GM19397 (cell line): ENCODE measurements around the gene CSAD.
A peak's percentile ranks its signal among the peaks of the same experiment; 100 is the strongest.

Source experiments
- ATAC-seq: cut with Tn5 transposase; IDR thresholded peaks from one replicate; pipeline ENCODE4 v1.9.1; 2021; ENCODE audit warnings: mild to moderate bottlenecking, moderate library complexity; ENCODE audit not compliant: unreplicated experiment

Gene CSAD

GRCh38 chr12:53200107-53200457 lies 19.4 kb upstream of the CSAD start:
- ATAC-seq, result peak; percentile 16

GRCh38 chr12:53199700-53200099 lies 19.0 kb upstream of the CSAD start:
- no peak for ATAC-seq

- ATAC-seq, result no peak
Measured at GRCh38 chr12:53198486-53199110, 17.9 kb upstream of the CSAD start.

- ATAC-seq, result no peak
Measured at GRCh38 chr12:53197011-53197640, 16.4 kb upstream of the CSAD start.

- ATAC-seq, result no peak
Measured at GRCh38 chr12:53196486-53196885, 15.8 kb upstream of the CSAD start.

GRCh38 chr12:53195516-53196420 lies 15.0 kb upstream of the CSAD start:
- no peak for ATAC-seq

GRCh38 chr12:53194973-53195372 lies 14.2 kb upstream of the CSAD start:
- ATAC-seq, result no peak

GRCh38 chr12:53193985-53194716 lies 13.4 kb upstream of the CSAD start:
- no peak for ATAC-seq

GRCh38 chr12:53193040-53193439 lies 12.3 kb upstream of the CSAD start:
- ATAC-seq, result no peak

GRCh38 chr12:53192531-53193021 lies 11.9 kb upstream of the CSAD start:
- no peak for ATAC-seq

GRCh38 chr12:53191885-53192530 lies 11.3 kb upstream of the CSAD start:
- ATAC-seq, result no peak

GRCh38 chr12:53191096-53191884 lies 10.6 kb upstream of the CSAD start:
- ATAC-seq, result no peak

GRCh38 chr12:53190108-53190729 lies 9.5 kb upstream of the CSAD start:
- ATAC-seq, result no peak

GRCh38 chr12:53187145-53187899 lies 6.6 kb upstream of the CSAD start:
- ATAC-seq, result no peak

- ATAC-seq, result no peak
Measured at GRCh38 chr12:53186745-53187144, 6.0 kb upstream of the CSAD start.

GRCh38 chr12:53185582-53186153 lies 4.9 kb upstream of the CSAD start:
- ATAC-seq, result no peak

- ATAC-seq, result no peak
Measured at GRCh38 chr12:53184828-53185227, 4.1 kb upstream of the CSAD start.

GRCh38 chr12:53182903-53183302 lies 2.2 kb upstream of the CSAD start:
- ATAC-seq, result no peak
